ENCODE measurements around the gene KDM6B.
"Not testable (repeated sequence)": the region's sequence is repeated elsewhere in the genome, so short reads cannot be mapped to it uniquely, and the experiment has no call there.

Gene KDM6B

DNA sequence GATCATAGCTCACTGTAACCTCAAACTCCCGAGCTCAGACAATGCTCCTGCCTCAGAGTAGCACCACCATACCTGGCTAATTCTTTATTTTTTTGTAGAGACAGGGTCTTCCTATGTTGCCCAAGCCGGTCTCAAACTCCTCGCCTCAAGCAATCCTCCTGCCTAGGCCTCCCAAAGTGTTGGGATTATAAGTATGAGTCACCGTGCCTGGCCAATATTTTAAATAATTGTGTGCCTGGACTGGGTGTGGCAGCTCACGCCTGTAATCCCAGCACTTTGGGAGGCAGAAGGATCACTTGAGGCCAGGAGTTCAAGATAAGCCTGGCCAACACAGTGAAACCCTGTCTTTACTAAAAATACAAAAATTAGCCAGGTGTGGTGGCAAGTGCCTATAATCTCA lies 30.4 kb downstream of the KDM6B start:
- H3K4me3 ChIP-seq (ENCODE audit: low read depth, low read length); DNase-seq (ENCODE audit: low read depth): not testable (repeated sequence)

DNA sequence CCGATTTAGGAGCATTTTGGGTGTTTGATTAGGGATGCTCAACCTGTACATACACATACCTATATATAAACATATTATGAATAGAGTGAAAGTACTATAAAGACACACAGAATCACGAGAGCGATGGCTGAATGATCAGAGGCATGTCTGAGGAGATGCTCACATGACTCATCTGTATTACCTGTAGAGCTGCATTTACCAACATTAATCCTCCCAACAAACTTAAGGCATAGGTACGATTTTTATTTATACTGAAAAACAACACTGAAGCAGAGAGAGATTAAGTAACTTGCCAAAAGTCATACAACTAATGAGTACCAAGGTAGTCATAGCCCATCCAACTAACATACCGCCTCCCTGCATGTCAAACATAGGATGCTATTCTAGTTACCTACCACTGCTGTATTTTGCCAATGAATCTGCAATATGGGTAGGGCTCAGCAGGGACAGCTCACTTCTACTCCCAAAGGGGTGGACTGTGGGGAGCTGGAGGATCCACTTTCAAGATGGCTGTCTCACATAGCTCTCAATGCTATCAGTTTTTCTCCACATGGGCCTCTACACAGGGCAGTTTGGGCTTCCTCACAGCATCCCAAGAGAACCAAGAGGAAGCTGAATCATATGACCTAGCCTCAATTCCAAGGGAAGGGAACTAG lies 31.1 kb downstream of the KDM6B start:
- H3K4me3 ChIP-seq (ENCODE audit: low read depth, low read length), result no peak overlapping the region
- no peak for DNase-seq (ENCODE audit: low read depth)

DNA sequence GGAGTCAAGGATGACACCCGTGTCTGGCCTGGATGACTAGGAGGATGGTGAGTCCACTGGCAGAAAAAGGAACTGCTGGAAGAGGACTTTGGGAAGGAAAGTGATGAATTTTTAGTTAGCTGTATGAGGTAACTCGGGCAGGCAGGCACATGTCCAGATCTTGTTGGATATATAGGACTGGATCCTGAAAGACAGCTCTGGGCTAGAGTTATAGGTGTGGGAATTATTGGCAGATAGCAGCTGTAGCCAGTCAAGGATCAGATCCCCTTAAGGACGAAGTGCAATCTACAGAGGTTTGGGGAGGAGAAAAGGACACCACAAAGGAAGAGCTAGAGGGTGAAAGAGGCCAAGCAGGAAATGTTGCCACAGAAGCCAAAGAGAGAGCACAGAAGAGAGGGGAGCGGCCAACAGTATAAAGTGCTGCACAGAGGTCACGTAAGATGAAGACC lies 33.9 kb downstream of the KDM6B start:
- no peak for DNase-seq (ENCODE audit: low read depth)
- H3K4me3 ChIP-seq (ENCODE audit: low read depth, low read length), result no peak overlapping the region

DNA sequence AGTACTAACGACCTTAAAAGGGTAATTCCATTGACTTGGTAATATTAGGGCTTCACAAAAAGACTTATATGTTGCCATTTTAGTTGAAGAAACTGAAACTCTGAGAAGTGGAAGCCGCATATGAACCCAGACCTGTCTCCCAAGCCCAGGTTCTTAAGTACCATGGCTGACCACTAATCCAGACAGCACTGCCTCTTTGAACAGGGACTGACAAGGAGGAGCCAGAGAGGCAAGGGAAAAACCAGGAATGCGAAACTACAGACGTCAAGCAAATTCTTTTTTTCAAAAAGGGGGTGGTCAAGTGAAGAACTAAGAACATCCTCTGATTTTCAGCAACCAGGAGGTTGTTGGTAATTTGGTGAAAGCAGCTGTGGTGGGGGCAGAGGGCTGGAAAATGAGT lies 39.0 kb downstream of the KDM6B start:
- no peak for DNase-seq (ENCODE audit: low read depth)
- H3K4me3 ChIP-seq (ENCODE audit: low read depth, low read length), result no peak overlapping the region

DNA sequence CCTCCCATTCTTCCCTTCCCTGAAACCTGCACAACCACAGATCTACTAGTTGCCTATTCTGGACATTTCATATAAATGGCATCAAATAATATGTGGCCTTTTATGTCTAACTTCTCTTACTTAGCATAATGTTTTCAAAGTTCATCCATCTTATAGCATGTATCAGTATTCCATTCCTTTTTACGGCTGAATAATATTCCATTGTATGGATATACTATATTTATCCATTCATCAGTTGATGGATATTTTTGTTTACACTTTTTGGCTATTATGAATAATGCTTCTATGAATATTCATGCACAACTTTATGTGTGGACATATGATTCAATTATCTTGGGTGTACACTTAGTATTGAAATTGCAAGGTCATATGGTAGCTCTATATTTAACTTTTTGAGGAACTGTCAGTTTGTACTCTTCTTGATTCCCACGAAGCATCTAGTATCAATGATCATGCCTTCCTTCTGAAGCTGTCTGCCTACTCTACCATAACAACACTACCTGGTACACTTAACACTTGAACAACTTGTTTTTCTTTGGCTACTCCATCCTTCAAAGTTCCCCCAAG lies 41.9 kb downstream of the KDM6B start:
- no peak for DNase-seq (ENCODE audit: low read depth)
- H3K4me3 ChIP-seq (ENCODE audit: low read depth, low read length), result no peak overlapping the region

DNA sequence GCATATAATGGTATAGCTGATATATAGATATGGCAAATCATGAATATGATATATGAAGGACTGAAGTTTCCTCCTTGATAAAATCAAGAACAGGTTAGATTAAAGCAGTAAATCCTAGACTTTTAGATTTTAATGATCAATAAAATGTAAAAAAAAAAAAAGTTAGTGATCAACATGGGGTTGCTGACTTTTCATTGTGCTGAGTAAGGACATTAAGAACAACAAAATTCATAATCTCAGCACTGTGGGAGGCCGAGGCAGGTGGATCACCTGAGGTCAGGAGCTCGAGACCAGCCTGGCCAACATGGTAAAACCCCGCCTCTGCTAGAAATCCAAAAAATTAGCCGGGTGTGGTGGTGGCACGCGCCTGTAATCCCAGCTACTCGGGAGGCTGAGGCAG lies 44.2 kb downstream of the KDM6B start:
- no peak overlapping the region for H3K4me3 ChIP-seq (ENCODE audit: low read depth, low read length)

DNA sequence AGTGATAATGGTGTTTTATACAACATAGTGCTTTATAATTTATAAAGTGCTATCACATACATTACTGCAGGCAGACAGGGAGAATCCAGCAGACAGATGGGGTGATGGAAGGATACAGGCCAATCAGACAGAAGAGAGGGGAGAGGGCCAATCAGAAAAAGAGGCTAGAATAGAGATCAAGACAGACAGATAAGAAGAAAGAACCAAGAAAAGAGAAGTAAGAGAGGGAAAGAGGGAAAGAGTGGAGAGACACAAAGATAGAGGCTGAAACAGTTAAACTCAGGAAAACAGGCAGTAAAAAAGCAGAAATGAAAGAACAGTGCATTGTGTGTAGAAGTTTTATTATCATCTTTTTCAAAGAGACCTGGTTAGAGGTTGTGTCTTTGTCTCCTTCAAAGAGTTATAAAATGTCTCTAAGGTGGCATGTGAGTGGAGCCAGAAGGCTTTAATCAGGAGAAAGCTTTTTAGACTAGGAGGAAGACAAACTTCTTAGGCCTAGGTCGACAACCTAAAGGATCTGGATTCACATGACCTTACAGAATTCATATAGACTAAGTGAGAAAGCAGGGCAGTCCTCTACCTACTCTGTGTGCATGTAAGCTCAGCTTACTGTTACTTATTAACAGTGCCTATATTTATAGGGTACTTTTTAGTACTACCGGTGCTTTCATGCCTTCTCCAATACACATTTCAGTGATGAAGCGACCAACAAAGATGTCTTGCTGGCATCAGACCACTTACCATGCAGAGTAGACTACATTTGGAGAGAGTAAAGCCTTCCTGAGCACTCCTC lies 46.3 kb downstream of the KDM6B start:
- DNase-seq (ENCODE audit: low read depth), result no peak
- no peak overlapping the region for H3K4me3 ChIP-seq (ENCODE audit: low read depth, low read length)

More for the DNA sequence above, 44.2 kb downstream of the KDM6B start:
- no peak for DNase-seq (ENCODE audit: low read depth)

DNA sequence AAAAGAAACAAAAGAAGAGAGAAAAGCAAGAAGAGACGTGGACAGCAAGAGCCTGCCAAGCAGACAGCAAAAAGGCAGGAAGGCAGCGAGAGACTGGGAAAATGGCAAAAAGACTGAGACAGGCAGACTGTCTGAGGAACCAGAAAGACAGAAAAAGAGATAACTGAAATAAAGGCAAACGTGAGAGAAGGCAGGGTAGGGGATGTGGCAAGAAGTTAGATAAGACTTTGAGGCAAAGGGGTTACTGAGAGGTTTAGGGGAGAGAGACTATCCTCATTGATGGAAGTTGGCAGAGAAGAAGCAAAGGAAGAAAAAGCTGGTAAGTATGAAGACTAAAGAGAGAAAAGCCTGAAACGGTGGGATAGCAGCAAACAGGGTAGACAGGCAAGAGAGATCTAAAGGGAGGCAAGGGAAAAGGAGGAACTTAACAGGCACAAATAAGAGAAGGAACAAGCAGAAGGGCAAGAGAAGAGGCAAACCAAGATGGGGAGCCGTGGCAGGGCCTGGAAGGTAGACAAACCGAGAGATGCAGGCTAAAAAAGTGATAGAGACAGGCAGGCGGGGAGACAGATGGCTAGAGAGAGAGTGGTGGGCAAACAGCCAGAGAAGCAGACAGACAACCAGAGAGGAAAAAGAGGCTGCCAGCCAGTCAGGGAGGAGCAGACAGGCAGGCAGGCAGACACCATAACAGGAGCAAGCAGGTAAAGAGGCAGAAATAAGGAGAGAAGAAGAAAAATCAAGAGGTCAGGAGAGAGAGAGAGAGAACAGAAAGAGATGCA lies 47.4 kb downstream of the KDM6B start:
- H3K4me3 ChIP-seq (ENCODE audit: low read depth, low read length), result no peak overlapping the region
- DNase-seq (ENCODE audit: low read depth), result no peak

DNA sequence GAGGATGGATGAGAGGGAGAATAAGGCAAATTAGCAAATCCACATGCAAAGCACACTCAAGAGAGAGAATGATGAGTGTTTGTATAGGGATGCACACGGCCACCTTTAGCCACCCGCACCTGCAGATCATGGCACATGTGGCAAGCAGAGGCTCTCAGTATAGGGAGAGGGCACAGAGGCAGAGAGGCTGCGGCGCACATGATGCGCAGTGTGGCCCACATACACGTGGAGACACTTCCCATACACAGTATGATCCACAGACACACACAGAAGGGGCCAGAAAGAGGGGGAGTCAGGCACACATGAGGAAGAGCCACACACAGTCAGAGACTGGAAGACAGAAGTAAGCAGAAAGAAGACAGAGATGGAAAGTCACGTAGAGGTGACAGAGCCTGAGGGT lies 48.1 kb downstream of the KDM6B start:
- no peak for DNase-seq (ENCODE audit: low read depth)
- no peak overlapping the region for H3K4me3 ChIP-seq (ENCODE audit: low read depth, low read length)

DNA sequence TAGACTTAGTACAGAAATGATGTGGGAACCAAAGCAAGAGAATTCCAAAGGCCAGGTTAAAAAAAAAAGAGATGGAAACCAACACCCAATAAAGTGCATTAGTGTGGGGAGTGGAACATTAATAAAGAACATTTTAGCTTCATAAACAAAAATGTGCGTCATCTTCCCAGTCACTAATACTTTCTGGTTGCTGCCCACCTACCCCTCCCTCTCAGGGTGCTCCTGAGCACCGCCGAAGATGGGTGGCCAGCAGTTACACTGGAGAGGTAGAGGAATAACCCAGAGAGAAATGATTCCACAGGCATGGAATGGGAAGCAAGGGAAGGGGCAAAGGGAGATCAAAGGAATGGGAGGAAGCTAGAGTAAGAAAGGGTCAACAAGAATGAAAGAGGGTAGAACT lies 48.6 kb downstream of the KDM6B start:
- H3K4me3 ChIP-seq (ENCODE audit: low read depth, low read length), result no peak overlapping the region
- no peak for DNase-seq (ENCODE audit: low read depth)
